Measurements from ENCODE around the gene EN1.

DNA sequence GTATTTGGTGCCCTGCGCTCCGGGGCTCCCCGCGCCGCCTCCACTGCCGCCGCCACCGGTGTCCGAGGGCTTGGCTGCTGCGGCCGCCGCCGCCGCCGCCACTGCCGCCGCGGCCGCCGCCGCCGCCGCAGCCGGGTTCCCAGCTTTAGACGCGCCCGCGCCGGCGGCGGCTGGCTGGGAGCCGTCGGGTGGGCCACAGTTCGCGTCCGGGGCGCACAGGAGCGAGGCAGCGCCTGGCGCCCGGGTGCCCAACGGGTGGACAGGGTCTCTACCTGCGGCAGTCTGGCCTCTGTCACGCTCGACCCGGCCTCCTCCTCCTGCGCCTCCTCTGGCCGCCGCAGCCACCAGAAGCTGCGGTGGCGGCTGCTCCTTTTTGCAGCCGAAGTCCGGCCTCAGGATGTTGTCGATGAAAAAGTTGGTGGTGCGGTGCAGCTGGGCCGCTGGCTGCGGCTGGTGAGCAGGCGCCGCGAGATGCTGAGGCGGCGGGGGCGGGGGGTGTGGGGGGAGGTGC lies 951 bp downstream of the EN1 start:
- TF ChIP-seq, protein P1, sequence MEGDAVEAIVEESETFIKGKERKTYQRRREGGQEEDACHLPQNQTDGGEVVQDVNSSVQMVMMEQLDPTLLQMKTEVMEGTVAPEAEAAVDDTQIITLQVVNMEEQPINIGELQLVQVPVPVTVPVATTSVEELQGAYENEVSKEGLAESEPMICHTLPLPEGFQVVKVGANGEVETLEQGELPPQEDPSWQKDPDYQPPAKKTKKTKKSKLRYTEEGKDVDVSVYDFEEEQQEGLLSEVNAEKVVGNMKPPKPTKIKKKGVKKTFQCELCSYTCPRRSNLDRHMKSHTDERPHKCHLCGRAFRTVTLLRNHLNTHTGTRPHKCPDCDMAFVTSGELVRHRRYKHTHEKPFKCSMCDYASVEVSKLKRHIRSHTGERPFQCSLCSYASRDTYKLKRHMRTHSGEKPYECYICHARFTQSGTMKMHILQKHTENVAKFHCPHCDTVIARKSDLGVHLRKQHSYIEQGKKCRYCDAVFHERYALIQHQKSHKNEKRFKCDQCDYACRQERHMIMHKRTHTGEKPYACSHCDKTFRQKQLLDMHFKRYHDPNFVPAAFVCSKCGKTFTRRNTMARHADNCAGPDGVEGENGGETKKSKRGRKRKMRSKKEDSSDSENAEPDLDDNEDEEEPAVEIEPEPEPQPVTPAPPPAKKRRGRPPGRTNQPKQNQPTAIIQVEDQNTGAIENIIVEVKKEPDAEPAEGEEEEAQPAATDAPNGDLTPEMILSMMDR (conservative IDR thresholded peaks at IDR 0.05; ENCODE audit: low read length): no peak
- no peak for TF ChIP-seq EZH2phosphoT487 (IDR thresholded peaks at IDR 0.05; ENCODE audit: borderline replicate concordance, low read depth, low read length)

Data from OCI-LY7 (cell line).